COLO829 (cell line): ENCODE measurements around the gene CHI3L2.

Experiments
- DNase-seq: peaks from one replicate; pipeline ENCODE4 v3.0.0; 2012; ENCODE audit warnings: low spot score

Gene CHI3L2

DNA sequence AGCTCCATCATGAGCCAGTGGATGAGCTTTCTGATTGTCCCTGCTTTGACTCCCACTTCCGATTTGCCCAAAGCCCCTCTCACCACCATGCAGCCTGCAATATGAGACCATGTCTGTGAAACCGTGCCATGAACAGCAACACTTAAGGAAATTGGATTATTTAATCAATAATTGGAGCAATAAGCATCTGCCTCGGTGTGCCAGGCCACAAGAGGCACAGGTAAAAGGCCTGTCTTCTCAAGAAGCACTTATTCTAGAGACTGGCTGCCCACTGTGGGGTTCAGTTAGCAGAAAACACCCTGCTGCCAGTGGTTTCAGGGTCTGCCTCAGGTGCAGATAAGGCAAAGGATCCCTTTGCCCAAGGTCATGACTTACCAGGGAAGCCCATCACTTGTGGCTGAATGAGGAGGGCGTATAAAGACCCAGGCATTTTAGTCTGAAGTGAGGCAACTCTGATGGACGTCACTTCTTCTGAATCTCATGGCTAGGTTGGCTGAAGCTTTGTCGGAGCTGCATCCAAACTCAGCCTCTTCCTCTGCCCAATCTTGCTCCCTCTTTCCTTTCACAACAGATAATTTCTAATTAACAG, 7.1 kb upstream of the CHI3L2 start:
- DNase-seq = no peak

DNA sequence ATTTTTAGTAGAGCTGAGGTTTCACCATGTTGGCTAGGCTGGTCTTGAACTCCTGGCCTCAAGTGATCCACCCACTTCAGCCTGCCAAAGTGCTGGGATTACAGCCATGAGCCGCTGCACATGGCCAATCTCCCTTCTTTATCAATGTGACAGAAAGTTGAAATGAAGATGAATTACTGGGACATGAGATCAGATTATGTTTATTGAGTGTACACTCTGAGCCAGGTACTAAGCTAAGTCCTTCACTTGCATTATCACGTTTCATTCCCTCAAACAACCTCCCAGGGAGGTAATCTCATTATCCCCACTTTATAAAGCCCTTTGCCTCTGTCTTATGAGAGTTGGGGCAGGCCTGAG, 6.3 kb upstream of the CHI3L2 start:
- DNase-seq = no peak

DNA sequence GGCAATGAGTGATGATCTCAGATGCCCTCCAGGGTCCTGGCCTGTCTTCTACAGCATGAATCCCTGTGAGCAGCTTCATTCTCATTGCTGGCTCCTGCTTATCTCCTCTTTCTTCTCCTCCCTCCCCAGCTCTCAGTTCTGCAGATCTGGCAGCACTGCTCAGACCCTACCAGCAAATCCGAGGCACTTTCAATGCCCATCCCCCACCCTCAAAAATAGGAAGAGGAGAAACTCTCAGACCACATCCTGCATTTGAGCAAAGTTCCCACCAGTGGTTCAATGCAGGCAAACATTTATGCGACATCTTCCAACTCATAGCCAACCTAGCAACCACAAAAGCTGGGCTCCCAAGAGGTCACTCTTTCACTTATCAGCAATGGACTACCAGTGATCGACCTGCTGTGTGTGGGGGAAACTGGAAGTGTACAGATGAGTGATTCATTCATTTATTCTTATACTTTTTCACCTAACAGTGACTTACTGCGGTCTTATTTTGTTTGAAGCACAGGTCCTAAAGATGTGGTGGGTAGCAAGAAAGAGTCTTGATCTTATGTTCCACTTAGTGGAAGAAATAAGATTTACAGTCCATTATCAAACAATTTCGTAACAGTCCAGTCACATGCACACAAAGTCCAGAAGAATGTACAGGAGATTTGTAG, 5.8 kb upstream of the CHI3L2 start:
- DNase-seq = no peak

DNA sequence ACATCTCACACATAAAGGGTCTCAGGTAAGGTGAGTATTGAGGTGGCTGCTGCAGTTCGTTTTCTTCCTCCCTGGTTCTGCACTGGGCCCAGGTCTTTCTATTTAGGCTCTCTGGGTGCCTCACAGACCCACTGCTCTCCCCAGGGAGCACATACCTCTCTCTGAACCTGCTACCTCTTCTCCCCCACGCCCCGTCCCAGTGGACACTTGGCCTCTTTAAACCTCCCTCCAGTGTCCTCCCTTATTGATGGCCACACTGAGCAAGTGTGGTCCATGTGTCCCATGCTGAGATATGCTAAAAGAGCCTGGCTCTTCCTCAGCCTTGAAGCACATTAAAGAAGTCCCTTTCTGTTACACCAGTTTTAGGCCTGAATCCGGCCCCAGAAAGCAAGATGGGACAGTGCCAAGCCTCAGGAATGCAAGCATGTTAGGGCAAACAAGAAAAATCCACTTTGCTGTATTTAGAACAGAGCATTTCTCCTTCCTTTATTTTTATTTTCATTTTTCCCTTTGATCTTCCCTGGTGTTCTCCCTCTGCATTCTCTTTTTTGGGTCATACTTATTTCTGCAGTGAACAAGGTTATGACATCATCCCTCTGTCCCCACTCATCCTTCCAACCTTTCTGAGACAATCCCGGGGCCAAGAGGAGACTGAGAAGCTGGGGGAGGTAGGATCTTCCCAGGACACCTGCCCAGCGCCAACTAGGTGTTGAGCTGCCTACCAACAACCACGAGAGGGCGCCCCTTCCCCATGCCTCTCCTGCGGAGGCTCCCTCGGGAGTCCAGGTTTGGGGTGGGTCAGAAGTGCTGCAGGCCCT, 5.0 kb upstream of the CHI3L2 start:
- DNase-seq = peak; percentile 66

DNA sequence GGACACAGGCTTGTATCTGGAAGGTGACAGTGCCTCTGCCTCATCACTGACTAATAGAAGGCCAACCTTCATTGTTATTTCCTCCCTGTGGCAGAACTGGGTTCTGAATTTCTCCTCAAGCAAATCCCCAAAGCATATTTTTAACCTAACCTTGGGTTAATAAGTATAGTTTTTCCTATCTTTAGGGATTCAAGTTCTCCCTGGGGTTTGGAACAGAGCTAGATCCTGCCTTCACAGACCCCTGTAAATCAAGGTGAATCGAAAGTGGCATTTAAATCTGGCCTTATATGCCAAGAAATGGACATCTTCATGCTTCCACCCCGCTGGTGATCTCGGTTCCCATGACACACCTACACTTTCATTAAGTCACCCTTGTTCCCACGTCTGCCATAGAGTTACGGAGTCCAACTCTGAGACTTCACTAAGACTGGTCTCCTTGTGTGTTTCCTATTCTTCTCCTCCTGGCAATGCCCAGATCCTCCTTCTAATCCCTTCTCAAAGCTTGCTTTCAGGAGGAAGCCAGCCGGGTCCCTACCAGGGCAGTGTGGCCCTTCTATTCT, 4.3 kb upstream of the CHI3L2 start:
- DNase-seq = no peak

DNA sequence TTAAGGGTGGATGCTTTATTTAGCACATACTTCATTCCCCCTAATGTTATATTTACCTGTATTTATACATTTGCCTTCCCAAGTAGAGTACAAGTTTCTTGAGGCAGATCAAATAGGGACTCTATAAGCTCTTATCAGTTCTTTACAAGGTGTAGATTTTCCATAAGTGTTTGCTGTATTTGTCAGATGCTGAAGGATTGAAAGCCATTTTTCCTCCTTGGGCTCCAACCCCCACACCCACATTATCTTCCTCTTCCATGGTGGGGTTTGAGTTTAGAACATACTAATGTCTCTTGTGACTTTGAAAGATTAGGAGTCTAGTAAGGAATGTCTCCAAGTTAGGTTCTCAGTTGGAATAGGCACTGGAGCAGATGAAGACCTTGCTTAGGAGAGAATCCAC, 2.4 kb upstream of the CHI3L2 start:
- DNase-seq = no peak

DNA sequence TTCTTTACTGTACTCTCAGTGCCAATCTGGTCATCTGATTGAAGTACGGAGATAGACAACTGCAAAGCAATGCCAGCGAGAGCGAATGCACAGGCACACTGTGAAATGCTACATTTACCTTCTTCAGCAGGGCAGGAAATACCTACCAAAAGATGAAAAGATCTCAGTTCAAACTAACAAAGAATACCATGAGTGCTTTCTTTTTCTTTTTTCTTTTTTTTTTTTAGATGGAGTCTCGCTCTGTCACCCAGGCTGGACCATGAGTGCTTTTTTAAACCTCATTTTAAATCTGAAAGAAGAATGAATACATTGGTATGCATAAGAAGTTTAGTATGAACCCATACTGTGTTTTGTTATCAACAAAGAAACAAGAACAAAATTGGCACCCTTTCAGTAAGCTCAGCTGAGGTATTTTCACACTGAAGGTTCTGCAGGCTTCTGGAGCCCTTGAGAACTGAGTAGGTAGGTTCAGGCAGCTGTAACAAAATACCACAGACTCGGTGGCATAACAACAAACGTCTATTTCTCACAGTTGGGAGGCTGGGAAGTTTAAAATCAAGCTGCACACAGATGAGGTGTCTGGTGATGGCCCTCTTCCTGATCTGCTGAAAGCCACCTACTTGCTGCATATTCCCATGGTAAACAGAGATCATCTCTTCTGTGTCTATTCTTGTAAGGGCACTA, 1.7 kb upstream of the CHI3L2 start:
- no peak for DNase-seq

DNA sequence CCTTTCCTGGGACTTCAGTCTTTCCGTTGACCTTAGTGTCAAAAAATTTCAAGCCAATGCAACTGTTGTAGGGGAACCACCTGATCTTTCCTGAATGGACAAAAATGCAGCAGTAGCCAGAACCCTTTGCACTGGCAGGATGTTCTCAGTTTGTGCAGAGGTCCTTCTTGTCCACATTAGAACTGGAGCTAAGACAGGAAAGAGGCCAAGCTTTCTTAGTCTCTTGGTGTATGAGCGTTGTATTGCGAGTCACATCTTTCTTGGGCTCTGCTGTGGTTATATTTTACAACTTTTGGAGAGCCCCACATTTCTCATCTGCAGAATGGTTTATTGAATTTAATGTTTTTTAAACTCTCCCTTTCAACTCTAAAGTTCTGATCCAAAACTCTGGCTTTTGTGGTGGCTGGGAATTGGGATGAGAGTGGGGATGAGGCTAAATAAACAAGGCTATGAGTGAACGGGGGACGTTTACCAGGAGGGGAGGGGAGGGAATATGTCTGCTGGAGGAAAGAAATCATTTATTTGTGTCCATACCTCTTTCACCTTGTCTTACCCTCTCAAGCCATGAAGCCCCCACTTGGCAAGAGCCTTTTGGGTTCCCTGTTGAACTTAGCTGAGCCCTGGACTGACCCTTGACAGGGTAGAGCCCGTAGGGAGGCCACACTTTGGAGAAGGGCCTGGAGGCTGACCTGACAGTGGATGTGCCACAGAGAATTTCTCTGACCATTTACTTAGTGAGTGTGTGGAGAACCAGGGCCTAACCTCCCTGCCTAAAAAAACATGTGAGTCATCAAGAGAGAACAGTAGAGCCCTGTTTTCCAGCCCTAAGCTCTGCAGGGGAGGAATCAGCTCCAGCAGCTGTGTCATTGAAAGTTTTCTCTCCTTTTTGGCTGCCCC, 586 bp downstream of the CHI3L2 start:
- peak; percentile 87 for DNase-seq

DNA sequence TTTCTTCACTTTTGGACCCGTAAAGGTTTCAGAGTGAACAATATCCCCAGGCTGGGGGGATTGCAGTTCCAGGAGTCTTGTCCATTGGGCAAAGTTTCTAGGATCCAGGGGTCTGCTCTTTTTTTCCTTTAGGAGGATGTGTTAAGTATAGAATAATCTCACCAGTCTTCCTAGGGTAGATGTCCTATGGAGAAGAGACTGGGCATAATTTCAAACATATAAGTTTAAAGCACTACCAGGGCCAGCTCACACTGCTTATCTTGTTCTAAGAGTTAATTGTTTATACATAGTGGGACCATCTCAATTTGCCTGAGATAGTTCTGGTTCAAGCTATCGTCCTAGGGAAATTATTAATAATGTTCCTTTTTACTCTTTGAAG, 1.2 kb downstream of the CHI3L2 start:
- peak; percentile 19 for DNase-seq

DNA sequence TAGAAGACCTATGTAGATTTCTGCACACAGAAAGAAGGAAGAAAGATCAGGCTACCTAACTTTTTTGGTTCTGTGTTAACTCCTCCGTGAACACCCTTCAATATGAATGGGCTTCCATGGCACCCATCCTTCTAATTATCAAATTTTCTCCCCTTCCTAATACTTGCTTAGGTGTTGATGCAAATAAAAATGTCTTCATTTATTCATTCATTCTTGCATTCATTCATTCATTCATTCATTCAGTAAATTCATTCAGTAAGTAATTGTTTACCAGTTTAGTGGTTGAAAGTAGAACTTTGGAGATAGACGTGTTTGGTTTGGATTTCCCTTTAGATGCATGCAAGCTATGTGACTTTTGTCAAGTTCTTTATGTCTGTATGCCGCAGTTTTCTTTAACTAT, 4.6 kb downstream of the CHI3L2 start:
- DNase-seq = no peak

DNA sequence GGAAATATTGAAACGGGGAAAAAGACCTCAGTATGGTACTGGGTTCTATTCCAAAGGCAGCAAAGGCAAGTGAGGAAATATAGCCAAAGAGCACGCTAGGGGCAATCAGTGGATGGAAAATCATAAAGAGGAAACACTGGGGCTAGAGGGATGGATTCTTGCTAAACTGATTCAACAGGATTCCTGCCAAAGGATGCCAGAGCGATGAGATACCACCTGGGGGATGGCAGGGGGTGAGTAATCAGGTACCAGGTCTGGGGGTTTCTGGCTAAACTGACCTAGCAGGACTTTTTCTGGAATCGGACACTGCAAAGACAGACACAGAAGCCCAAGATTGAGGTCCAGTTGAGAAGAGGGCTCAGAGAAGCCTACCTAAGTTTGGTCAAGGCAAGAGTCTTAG, 6.7 kb downstream of the CHI3L2 start:
- DNase-seq = no peak

DNA sequence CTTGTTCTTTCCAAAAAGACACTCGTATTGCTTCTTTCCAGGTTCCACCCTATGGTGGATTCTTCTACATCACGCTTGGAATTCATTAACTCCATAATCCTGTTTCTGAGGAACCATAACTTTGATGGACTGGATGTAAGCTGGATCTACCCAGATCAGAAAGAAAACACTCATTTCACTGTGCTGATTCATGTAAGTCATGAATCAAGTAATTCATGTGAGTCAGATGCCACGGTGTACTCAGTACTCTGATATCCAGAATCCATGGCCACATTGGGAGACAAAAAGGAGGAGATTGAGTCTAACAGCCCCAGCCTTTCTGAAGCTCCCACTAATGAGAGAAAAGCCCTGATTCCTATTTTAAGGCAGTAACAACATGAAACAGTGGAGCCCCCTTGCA, 7.4 kb downstream of the CHI3L2 start:
- DNase-seq = no peak

DNA sequence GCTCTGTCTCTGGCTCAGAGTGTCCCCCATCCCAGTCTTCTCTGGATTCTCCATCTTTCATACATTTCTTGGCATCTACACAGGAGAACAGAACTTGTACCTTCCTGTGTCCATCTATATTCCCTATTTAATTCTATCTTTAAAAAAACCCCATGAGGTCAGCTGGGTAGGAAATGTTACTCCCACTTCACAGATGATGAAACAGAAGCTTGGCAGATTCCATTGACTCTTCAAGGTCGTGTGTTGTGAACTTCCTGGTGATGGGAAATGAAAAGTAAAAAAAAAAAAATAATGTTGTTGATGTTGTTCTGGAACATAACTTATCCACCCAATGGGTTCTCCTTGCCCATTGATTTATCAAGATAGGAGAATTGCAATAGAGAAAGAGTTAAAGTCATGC, 8.9 kb downstream of the CHI3L2 start:
- DNase-seq = no peak

DNA sequence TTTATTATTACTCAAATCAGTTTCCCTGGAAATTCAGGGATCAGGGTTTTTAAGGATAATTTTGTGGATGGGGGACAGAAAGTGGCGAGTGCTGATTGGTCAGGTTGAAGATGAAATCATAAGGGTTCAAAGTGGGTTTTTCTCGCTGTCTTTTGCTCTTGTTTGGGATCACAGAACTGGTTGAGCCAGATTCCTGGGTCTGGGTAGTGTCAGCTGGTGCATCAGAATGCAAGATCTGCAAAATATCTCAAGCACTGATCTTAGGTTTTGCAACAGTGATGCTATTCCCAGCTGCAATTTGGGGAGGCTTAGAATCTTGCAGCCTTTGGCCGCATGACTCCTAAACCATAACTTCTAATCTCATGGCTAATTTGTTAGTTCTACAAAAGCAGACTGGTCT, 9.3 kb downstream of the CHI3L2 start:
- no peak for DNase-seq

DNA sequence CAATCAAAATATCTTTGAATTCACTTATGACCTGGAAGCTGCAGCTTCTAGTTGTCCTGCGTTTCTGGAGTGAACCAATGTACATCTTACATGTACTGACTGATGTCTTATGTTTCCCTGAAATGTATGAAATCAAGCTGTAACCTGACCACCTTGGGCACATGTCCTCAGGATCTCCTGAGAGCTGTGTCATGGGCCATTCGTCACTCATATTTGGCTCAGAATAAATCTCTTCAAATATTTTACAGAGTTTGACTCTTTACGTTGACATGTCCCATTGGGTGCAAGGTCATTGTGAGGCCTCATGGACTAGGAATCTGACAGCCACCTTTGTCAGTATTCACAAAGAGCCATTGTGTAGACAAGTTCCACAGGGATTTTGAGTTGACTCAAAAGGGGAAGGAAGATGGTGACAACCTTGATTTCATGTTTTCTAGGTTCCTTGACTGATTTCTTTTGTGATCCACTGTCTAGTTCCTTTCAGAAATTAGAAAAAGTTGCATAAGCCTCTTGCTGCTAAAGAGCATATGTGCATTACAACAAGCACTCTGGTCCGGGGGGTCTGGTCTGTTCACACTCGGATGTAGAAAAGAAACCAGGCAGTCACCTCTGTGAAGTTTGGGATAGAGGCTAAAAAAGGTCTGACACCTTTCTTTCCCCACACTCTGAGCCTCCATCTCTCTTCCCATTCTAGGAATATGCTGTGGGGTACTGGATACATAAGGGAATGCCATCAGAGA, 10.7 kb downstream of the CHI3L2 start:
- DNase-seq = no peak

DNA sequence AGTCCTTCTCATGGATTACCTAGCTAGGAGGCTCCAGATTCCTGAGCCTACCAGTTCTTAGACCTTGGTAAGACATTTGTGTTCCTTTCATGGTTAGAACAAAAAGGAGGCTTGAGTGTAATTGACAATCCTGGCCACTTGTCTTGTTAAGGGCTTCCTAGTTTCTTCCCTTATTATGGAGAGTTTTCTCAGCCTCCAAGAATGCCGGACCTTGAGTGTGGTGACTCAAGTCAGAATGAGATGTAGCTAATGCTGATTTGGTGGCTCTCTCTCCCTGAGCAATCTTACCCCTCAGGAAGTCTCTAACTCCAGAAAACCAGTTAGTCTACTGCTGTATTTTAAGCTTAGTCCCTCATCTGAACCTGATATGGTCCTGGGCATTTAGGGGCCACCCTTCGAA, 14.3 kb downstream of the CHI3L2 start:
- no peak for DNase-seq

DNA sequence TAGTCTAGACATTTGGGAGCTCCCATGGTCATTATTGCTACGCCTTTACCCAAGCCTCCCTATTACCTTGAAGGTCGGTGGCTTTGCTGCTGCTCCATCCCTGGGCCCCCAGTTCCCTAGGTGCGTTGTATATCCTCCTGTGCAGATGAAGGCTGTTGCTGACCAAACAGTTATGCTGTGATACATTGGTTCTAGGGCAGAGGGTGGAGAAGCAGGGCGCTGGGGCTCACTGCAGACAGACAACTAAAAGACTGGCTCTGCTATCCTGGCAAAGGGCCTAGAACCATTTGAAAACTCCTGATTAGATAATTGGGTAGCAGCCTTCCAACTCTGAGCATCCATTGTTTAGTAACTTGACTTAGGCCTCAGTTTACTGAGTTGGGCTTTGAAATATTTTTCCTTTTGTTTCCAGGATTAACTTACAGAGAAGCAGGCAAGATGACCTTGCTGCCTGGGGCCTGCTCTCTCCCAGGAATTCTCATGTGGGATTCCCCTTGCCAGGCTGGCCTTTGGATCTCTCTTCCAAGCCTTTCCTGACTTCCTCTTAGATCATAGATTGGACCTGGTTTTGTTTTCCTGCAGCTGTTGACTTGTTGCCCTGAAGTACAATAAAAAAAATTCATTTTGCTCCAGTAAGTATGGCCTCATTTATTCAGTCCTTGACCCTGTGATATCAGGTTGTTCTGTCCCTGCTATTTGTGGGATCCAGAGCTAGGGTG, 15.5 kb downstream of the CHI3L2 start:
- DNase-seq = no peak

DNA sequence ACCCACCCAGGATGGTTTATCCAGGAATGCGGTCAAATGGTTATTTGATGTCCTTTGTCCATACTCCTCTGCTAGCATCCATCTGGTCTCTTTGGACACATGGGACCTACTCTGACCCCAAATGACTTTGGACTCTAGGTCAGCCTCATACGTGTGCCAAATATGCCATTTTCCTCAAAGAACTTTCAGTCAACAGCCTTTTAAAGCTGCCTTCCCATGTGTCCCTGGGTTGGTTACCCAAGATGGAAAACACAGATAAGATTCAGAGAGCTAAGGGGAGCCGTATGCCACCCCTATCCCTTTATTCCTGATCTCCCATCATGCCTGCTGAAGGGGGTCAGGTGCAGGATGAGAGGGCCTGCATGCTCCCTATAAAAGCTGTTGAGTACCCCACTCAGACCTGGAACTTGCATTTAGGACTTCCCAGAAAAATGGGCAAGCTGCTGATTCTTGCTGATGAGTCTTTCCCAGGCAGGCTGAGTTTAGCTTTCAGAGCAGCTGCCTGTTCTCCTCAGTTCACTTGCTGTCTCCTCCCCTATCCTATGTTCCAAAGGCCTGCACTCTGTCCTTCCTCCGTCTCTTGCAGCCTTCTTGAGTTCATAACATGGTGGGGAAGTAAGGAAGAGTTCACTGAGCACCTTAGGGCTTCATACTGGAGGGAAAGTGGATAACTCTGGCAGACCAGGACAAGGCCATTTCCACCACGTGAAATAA, 19.8 kb downstream of the CHI3L2 start:
- no peak for DNase-seq

DNA sequence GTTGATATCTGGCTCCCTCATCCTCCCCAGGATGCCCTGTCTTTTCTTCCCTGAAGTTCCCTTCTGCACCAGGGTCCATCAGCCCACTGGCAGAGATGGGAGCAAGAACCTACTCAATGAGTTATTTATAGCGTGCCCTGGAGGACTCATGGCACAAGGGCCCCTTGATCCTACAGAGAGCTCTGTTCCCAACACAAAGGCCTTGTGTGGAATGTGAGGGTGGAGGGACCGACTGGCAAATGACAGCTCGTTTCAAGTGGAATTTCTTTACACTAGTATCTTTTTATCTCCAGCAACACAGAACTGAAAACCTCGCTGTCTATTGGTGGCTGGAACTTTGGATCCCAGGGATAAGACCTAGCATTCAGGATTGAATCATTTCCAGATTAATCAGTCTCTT, 22.4 kb downstream of the CHI3L2 start:
- DNase-seq = peak; percentile 76

DNA sequence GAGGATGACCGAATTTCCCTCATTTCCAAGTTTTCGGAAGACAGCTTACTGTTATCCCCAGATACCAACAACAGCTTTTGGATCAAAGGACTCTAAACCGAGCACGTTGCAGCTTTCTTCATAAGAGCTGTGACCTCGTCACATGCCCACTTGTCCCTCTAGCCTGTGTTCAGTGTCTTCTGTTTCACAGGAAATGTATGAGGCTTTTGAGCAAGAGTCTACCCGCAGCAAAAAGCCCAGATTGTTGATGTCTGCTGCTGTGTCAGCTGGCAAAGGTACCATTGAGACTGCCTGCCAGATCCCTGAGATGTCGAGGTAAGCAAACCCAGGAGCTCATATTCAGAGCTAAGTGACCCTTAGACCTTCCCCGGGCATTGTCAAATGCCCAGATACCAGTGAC, 24.1 kb downstream of the CHI3L2 start:
- DNase-seq = no peak
